IPS-11a (cell line): ENCODE data around the gene SCN1B.

ENCODE experiments used
- H3K4me3 ChIP-seq: one replicate; pipeline ENCODE4 v1.5.1; 2013; ENCODE audit warnings: low read depth, low read length, control low read depth

Gene SCN1B

DNA sequence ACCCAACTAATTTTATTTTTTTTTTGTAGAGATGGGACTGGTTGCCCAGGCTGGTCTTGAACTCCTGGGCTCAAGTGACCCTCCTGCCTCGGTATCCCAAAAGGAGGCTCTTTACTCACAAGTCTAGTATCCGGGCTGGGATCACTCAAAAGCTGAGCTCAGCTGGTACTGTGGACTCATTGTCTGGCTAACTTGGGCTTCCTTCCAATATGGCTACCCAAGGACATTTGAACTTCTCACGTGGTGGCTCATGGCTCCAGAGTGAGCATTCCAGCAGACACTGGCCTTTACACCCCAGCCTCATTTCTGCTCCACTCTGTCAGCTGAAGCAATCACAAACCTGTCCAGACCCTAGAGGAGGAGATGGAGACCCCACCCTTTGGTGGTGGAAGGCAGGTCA, 40.2 kb downstream of the SCN1B start:
- H3K4me3 ChIP-seq = no peak overlapping the region

DNA sequence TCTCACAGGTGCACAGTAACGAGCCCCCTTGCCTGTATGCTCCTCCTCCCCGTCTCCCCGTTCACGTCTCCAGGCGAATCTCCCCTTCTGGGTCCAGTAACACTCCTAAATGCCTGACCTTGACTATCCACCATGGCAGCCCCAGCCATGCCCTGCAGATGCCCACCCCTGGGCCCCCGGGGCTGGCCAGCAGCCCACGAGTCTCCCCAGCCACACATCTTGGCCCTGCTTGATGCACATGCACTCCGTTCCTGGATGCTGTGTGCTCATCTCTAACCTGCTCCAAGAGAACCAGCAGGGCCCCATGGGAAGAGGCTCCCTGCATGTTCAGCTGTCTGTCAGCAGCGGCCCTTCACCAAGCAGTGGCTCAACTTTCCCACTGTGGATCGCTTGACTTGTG, 43.2 kb downstream of the SCN1B start:
- H3K4me3 ChIP-seq = no peak overlapping the region

DNA sequence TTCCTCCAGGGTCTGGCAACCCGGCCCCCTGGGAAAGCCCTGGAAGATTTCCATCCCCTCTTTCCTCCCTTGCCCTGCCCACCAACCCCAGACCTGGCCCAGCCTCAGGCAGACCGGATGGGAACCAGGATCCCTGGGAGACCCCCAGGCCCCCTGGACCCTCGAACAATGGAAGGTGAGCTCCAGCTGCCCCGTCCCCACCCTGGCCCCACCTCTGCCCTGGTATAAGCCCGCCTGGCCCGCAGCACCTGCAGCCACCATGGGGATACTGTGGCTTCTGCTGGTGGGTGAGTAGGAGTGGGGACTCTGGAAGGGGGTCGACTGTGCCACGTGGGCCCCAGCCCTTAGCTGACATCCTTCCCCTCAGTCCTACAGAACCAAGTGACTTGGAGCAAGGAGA, 43.7 kb downstream of the SCN1B start:
- no peak overlapping the region for H3K4me3 ChIP-seq

DNA sequence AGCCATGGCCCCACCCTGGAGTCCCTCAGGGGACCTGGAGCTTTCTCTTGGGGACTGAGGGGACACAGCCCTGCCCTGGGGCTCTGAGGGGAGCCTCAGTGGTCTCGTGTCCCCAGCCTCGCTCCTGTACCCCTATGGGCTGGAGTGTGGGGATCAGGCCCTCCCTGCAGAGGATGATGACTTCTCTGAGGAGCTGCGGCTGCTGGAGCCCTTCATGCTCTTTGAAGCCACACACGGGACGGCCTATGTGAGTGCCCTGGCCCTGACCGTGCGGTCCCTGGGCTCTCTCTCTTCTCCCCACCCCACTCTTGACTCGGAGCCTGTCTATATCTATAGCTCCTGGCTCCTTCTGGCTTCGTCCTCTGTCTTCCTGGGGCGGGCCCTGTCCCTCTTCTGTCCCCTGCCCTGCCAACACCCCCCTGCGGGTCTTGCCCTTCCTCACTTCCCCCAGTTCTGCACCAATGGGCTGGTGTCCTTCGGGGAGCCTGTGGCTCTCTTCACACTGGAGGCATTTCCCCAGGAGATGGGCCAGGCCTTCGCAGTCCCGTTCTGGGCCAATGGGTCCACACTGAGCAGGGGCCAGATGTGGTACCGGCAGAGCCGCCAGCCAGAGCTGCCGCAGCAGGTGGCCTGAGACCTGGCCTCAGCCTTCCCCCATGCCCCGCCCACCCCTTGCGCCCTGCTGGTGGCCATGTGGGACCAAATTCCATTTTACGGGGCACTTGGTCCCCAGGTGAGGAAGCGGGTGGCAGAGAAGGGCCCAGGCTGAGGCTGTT, 44.3 kb downstream of the SCN1B start:
- no peak overlapping the region for H3K4me3 ChIP-seq

DNA sequence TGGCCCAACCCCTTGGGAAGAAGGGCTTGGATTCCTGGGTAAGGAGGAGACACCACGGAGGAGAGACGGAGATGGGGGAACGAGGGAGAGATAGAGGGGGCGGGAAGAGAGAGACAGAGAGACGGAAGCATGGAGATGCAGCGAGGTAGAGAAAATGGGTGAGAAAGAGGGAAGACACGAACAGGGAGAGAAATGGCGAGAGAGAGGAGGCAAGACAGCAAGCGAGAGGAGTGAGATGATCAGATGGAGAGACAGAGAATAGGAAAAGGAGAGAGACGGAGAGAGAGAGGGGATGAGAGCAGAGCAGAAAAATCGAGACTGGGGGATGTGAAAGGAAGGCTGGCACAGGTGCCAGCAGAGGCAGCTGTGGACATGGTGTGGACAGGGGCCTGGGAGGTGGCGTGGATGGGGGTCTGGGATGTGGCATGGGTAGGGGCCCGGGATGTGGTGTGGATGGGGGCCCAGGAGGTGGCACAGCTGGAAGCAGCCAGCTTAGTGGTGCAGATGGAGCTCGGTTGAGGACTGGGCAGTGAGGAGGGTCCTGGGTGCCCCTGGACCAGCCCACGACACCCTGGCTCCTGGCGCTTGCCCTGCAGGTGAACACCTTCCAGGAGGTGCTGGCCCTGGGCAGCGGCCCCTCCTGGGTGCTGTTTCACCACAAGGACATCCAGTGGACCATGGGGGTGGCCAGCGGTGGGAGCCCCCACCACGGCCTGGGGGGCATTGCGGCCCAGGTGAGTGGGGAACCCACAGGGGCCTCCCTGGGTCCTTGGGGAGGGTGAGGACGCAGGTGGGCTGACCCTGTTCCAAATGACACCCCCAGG, 45.1 kb downstream of the SCN1B start:
- no peak overlapping the region for H3K4me3 ChIP-seq

DNA sequence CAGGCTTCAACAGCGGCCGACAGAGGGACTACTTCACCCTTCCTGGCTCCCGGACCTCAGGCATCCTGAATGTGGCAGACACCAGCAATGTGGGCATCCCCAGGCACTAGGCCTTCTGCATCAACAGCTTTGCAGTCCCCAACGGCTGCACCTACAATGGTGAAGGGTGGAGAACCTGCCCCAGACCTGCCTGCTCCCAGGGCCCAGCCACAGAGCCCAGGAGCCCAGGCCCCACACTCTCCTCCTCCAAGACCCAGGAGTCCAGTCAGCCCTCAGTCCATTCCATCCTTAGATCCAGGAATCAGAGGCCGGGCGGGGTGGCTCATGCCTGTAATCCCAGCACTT, 45.7 kb downstream of the SCN1B start:
- H3K4me3 ChIP-seq = no peak overlapping the region

DNA sequence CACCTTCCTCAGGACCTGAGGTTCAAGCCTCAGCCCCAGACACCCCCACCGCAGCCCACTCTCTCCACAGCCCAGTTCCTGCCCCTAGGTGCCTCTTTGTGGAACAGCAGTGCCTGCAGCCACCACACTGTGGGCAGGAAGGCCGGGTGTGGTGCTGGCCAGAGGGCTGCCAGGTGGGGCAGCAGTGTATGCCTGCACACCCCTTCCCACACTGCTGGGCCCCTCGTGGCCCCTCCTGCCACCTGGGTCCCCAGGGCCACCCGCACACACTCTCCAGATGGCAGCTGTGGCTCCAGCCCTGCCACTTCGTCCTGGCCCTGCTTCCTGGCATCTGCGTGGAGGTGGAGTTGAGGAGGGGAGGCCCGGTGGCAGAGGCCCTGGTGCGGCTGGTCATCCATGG, 46.4 kb downstream of the SCN1B start:
- no peak overlapping the region for H3K4me3 ChIP-seq

DNA sequence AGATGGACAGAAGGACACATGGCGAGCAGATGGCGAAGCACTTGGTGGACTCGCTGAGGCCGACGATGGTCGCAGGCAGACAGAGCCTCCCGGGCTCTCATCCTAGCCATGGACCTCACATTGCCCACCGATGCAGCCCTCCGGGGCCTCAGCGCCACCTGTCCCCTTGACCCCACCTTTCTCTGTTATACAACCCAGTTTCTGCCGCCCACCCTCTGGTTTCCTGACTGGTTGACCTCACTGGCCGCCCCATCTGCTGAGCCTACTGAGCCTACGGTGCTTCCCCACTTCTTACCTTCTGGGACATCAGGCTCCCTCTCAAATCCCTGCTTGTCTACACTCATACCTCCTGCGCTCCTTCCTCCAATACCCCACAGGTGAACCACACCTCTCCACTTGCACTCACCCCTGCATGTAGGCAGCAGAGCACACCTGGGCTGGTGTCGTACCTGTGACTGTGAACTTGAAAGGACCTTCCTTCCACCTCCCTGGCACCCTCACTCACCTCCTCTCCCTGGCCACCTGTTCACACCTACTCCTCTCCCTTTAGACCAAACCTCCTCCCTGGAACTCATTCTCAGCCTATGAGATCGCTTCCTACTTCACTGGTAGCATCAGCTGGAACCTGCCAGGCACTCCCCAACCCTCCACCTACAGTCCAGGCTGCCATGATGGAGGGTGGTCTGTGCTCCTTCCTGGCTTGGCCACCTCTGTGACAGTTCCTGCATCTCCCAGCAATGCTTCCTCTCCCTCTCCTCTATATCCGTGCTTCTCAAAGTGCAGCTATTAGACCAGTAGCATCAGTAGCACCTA, 47.3 kb downstream of the SCN1B start:
- no peak overlapping the region for H3K4me3 ChIP-seq

DNA sequence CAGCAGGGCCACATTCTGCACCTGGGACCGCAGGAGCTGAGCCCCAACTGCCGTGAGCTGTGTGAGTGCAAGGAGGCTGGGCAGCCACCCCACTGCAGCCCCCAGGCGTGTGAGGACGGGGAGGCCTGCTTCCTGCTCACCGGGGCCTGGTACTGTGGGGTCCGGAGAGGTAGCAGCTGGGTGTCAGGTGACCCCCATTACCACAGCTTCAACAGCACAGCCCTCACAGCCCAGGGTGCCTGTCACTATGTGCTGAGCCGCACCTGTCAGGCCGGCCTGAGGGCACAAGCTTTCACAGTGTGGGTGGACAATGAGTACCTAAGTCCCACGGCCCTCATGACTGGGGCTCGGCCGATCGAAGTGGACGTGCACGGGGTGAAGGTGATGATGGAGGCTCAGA, 49.6 kb downstream of the SCN1B start:
- no peak overlapping the region for H3K4me3 ChIP-seq

DNA sequence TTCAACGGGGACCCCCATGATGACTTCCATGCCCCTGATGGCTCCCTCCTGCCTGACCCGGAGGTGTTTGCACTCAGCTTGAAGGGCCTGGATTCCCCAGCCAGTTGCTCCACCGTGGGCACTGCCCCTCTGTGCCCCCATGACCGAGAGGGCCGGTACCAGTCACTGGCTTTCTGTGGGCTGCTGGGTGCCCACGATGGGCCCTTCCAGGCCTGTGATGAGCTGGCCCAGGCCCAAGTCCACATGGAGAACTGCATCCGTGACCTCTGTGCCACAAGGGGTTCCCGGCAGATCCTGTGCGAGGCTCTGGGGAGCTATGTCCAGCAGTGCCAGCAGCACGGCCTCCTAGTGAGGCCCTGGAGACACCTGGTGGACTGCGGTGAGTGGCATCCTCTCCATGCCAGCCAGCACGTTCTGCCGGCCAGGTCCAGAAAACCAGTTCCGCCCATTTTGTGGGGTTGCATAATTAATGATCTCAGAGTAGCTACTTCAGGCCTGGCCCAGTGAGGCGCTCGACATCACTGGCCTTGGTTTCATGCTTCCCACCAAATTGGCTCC, 50.4 kb downstream of the SCN1B start:
- no peak overlapping the region for H3K4me3 ChIP-seq

DNA sequence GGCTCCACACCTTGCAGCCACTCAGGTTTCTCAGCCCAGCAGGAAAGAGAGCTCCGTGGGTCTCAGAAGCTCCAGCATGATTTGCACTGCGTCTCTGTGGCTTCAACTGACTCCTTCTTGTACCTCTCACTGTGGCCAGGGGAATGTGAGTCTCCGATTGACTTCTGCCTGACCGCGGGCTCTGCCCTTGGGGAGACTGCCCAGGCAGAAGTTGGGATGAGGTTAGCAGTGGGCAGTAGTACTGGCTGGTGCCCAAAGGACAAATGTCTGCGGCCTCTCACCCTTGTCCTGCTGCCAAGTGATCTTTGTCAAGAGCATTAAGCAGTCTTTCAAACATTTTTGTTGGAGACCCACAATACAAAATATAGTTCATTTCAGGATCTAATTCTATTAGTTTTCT, 50.9 kb downstream of the SCN1B start:
- no peak overlapping the region for H3K4me3 ChIP-seq

DNA sequence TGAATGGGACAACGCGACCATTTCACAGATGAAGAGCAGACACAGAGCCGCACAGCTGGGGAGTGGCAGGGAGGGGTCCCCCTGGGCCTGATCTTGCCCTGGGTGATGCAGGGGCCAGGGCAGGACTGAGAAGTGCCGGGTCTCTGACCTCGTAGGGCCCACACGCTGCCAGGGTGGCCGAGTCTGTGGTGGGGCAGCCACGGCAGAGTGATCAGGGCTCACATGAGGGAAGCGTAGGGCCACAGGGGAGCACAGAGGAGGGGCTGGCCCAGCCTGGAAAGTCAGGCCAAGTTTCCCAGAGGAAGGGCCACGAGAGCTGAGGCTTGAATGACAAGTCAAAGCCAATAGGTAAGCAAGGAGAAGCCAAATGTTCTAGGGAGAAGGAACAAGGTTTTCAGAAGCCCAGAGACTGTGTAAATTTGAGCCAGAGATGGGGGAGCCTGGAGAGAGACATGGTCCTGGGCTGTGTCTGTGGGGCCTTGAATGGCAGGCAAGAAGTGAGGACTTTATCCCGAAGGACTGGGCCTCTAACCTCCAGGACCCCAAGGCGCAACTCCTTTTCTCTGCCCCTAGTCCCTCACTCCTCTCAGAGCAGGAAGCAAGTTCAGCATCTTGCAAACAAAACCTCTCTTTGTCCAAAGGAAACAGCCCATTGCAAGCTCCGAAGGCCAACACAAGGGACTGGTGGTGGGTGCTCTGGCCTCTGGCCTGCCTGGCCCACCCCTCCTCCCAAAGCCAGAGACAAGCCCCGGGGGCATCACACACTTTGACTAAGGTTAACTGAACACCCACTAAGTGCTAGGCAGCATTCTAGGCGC, 53.6 kb downstream of the SCN1B start:
- H3K4me3 ChIP-seq = no peak overlapping the region

DNA sequence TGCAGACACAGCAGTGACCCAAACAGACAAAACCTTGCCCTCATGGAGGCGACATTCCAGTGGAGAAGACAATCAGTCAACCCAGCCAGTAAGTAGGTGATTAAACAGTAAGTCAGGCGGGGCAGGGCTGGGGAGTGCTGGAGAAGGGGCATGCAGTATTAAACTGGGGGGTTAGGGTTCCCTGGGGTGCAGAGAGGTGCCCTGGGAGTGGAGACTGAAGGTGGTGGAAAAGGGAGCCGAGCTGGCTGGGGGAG, 54.2 kb downstream of the SCN1B start:
- H3K4me3 ChIP-seq = no peak overlapping the region

DNA sequence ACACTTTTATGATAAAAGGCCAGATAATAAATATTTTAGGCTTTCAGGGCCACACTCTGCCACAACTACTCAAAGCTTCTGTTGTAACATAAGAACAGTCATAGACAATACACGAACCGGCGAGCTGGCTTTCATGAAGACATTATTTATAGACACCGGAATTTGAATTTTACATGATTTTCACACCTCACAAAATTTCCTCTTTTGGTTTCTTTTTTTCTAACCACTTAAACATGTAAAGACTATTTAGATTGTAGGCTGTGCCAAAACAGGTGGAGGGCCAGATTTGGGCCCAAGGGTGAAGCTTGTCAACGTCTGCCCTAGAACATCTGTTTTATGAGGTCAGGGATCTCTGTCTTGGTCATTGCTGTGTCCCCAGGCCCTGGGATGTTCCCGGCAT, 55.7 kb downstream of the SCN1B start:
- H3K4me3 ChIP-seq = no peak overlapping the region

DNA sequence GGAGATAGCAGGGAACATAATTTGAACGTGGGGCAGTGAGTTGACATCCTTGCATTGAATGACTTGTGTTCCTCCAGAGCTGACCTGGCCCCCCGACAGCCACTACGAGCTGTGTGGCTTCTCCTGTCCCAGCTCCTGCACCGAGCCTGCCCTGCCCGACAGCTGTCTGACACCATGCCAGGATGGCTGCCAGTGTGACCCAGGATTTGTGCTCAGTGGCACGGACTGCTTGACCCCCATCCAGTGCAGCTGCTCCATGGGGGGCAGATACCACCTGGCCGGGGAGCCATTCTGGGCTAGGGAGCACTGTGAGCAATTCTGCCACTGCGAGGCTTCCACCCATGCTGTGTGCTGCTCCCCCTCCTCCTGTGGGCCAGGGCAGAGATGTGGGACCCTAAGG, 56.2 kb downstream of the SCN1B start:
- H3K4me3 ChIP-seq = no peak overlapping the region

DNA sequence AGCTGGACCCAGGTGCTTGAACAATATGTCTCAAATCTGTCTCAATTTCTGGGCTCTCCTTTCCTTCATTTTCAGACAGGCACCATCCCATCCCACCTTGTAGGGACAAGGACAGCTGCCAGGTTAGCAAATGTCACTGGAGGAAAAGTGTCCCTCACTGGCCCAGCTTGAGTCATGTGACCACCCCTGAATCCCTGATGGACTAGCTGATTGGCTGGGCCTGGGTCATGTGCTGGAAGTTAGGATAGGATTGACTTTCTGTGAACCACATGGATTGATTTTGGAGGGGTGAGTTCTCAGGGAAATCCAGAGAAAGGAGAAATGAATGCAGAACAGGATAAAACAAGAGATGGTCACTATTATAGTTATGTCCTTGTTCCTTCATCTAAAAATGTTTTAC, 57.1 kb downstream of the SCN1B start:
- no peak overlapping the region for H3K4me3 ChIP-seq

DNA sequence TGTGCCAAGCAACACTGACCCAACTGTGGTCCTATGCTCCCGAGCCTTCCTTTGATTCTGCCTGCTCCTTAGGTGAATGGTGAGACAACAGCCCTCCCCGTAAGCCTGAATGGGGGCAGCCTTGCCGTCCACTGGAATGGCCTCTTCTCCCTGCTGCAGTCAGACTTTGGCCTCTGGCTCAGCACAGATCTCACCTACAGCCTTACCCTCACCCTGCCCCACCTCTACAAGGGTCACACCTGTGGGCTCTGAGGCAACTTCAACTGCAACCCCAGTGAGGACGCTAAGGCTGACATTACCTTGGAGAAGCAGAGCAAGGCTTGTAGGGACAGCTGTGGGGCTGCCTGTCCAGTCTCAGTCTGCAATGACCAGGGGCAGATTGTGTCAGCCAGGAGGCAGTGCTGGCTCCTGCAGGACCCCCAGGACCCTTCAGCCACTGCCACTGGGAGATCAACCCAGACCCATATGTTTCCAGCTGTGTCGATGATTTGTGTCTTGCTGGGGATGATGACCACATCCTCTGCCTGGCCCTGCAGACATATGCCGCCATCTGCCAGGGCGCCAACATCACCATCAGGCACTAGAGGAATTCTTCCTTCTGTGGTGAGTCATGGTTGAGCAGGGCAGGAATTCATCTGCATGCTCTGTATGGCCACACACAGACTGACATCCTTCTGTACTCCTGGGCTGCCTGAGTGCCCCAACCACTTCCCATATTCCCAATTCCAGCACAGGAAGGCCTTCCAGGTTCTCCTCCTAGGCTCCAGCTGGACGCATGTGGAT, 58.1 kb downstream of the SCN1B start:
- no peak overlapping the region for H3K4me3 ChIP-seq

DNA sequence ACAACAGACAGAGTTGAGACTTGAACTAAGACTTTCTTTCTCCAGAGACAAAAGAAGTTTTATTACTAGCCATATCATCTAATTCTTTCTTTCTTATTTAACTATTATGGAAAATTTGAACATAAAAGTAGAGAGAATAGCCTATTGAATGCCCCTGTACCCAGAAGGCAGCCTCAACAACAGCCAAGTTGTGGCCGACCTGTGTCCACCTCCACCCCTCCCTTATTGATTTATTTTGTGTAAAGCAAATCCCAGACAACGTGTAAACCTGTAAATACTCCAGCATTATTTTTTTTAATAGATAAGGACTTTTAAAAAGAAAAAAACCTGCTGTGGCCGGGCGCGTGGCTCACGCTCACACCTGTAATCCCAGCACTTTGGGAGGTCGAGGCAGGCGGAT, 59.3 kb downstream of the SCN1B start:
- H3K4me3 ChIP-seq = no peak overlapping the region
